Activated T-helper 1 cell treated with anti-CD3 and anti-CD28 coated beads, Interleukin-12 subunit alpha, Interleukin-12 subunit beta, Interleukin-2, Interleukin-4 antibody, amounts not matched to agents 30 ng/mL and 10 ng/mL and 1 ng/mL, durations not matched to agents 14 hours and 24 hours and 36 hours (primary cell): ENCODE measurements around the gene NPAS3. TPM values are rescaled to one million over a fixed set of nuclear protein-coding genes. Genes with fewer than 3 reads are reported as not detected.

ENCODE experiments used
- DNase-seq: peaks from one replicate; pipeline ENCODE4 v3.0.0; 2021; ENCODE audit warnings: low spot score
- H3K27ac Mint-ChIP-seq: one replicate; pipeline ENCODE4 v1.8.0; 2021; ENCODE audit warnings: mild to moderate bottlenecking, mixed read lengths
- H3K27me3 Mint-ChIP-seq: one replicate; pipeline ENCODE4 v1.8.0; 2022; ENCODE audit warnings: mild to moderate bottlenecking, moderate library complexity, mixed read lengths; ENCODE audit not compliant: insufficient read depth
- H3K36me3 Mint-ChIP-seq: one replicate; pipeline ENCODE4 v1.8.0; 2021; ENCODE audit warnings: low read depth, mixed read lengths
- H3K4me1 Mint-ChIP-seq: one replicate; pipeline ENCODE4 v1.8.0; 2021; ENCODE audit warnings: low read depth, mixed read lengths
- H3K4me3 Mint-ChIP-seq: one replicate; pipeline ENCODE4 v1.8.0; 2021; ENCODE audit warnings: mild to moderate bottlenecking, moderate library complexity, mixed read lengths
- H3K9me3 Mint-ChIP-seq: one replicate; pipeline ENCODE4 v1.8.0; 2021; ENCODE audit warnings: mixed read lengths
- intact Hi-C: fragments of 100-400 bp; cut with micrococcal nuclease; formaldehyde crosslinking; loops from one replicate; pipeline ENCODE4 v1.15.1; 2024
- total RNA-seq: library from RNA; stranded (reverse); gene quantifications from 2 replicates; pipeline ENCODE4 v1.2.3, GENCODE V29; 2022

The NPAS3 gene
- total RNA-seq, 1 donor from 2014 or later, result not detected

DNA sequence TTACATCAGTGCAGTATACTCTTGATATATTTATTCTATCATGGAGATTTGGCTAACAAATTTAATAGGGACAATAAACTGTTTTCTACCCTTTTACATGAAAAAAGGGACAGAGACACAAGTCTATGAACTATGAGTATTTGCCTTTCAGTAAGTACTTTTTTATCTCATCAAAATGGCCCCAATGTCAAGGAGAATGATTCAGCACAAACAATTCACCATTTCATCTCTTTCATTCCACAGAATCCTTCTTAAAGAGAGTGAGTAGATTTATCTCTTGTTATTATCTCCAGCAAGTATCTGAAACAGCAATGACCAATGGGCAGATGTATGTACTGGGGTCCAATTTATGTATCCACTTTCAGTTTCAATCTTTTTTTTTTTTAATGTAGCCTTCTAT is 447.5 kb downstream of the NPAS3 start:
- H3K9me3 Mint-ChIP-seq, result no peaks in the 10 kb centered on the region

GRCh38 chr14:33386781-33387180 is 448.1 kb downstream of the NPAS3 start:
- Mint-ChIP-seq H3K27ac (no peak overlapping the region), H3K36me3 (no peaks in the 10 kb centered on the region), H3K4me1 (no peaks in the 10 kb centered on the region), H3K9me3 (no peaks in the 10 kb centered on the region), H3K4me3 (no peak overlapping the region), H3K27me3 (no peaks in the 10 kb centered on the region)
- no peak for DNase-seq
- intact Hi-C loops, result no loop called here

More for the DNA sequence above, 447.5 kb downstream of the NPAS3 start:
- H3K36me3 Mint-ChIP-seq, result no peaks in the 10 kb centered on the region
- H3K27ac Mint-ChIP-seq, result no peak overlapping the region
- no peak for DNase-seq
- no peaks in the 10 kb centered on the region for H3K27me3 Mint-ChIP-seq
- H3K4me3 Mint-ChIP-seq, result no peak overlapping the region
- H3K4me1 Mint-ChIP-seq, result no peaks in the 10 kb centered on the region
- intact Hi-C loops, result no loop called here

DNA sequence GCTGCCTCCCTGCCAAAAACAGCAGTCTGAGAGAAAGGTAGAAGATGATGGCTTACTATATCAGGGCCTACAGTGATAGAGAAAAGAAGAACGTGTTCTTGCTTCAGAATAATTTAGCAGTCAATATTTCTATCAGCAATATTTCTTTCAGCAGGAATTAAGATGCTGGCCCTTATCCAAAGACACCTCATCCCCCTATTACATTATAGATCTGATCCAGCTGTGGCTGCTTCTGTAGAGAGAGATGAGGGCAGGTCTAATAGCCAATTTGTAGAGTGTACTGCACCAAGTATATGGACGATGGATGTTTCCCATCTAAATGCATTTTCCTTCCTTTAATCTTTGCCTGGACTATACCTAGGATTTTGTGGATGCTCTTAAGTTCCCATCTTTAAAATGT is 451.7 kb downstream of the NPAS3 start:
- H3K27me3 Mint-ChIP-seq, result no peaks in the 10 kb centered on the region
- no peaks in the 10 kb centered on the region for H3K9me3 Mint-ChIP-seq
- H3K36me3 Mint-ChIP-seq, result no peaks in the 10 kb centered on the region
- no peak overlapping the region for H3K27ac Mint-ChIP-seq
- intact Hi-C loops, result no loop called here
- no peak overlapping the region for H3K4me3 Mint-ChIP-seq
- no peaks in the 10 kb centered on the region for H3K4me1 Mint-ChIP-seq
- DNase-seq, result no peak

GRCh38 chr14:33393231-33393894 is 454.7 kb downstream of the NPAS3 start:
- intact Hi-C loops, result no loop called here
- H3K4me3 Mint-ChIP-seq, result no peak overlapping the region
- no peaks in the 10 kb centered on the region for H3K9me3 Mint-ChIP-seq
- no peaks in the 10 kb centered on the region for H3K36me3 Mint-ChIP-seq
- no peak for DNase-seq
- H3K27me3 Mint-ChIP-seq, result peaks cover 2% of the 10 kb centered on the region
- H3K4me1 Mint-ChIP-seq, result no peaks in the 10 kb centered on the region
- no peak overlapping the region for H3K27ac Mint-ChIP-seq

- intact Hi-C loops, result no loop called here
- DNase-seq, result no peak
- Mint-ChIP-seq H3K36me3 (no peaks in the 10 kb centered on the region), H3K4me1 (no peaks in the 10 kb centered on the region), H3K27me3 (peaks cover 2% of the 10 kb centered on the region), H3K27ac (no peak overlapping the region), H3K9me3 (no peaks in the 10 kb centered on the region), H3K4me3 (no peak overlapping the region)
Measured at GRCh38 chr14:33393895-33394368, 455.3 kb downstream of the NPAS3 start.

- H3K4me1 Mint-ChIP-seq, result no peaks in the 10 kb centered on the region
- H3K27me3 Mint-ChIP-seq, result peaks cover 2% of the 10 kb centered on the region
- no peak overlapping the region for H3K27ac Mint-ChIP-seq
- intact Hi-C loops, result no loop called here
- no peaks in the 10 kb centered on the region for H3K36me3 Mint-ChIP-seq
- H3K9me3 Mint-ChIP-seq, result no peaks in the 10 kb centered on the region
- no peak overlapping the region for H3K4me3 Mint-ChIP-seq
- no peak for DNase-seq
Measured at GRCh38 chr14:33401311-33401710, 462.6 kb downstream of the NPAS3 start.

DNA sequence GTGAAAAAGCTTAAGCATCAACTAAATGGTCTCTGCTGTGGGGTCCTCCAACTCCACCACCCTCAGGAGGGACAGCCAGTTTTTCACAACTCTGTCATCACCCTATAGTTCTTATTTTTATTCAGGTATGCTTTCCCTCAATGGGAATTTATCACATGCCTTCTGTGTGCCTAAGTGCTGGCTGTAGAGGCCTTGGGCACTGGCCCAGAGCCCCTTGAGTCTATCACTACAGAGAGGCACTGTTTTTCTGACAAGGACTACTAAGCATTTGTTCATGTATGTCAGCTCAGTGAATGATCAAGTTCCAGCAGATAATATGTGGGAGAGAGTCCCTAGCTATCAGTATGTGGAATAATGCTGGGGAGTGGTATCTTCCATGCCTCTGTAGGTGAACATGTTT is 463.9 kb downstream of the NPAS3 start:
- Mint-ChIP-seq H3K4me3 (no peak overlapping the region), H3K27ac (no peak overlapping the region), H3K9me3 (no peaks in the 10 kb centered on the region), H3K4me1 (no peaks in the 10 kb centered on the region), H3K36me3 (no peaks in the 10 kb centered on the region), H3K27me3 (peaks cover under 1% of the 10 kb centered on the region)
- DNase-seq, result no peak
- intact Hi-C loops, result no loop called here

DNA sequence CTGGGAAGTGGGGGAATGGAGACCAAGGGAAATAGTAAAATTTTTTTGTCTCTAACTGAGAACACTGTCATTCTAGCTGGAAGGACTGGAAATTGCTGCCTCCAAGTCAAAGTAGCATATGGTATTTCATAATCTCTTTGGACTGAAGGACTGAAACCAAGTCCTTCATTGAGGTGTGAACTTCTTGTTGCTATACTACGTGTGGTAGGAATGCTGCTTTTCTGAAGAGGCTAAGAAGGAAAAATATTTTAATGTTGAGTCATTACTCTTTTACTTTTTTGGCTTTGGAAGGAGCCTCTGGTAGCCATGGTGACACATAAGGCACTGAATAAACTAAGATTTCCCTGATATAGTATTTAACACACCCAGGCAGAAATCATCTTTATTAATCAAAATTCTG is 465.4 kb downstream of the NPAS3 start:
- H3K27ac Mint-ChIP-seq, result no peak overlapping the region
- H3K27me3 Mint-ChIP-seq, result no peaks in the 10 kb centered on the region
- H3K36me3 Mint-ChIP-seq, result no peaks in the 10 kb centered on the region
- no peaks in the 10 kb centered on the region for H3K4me1 Mint-ChIP-seq
- H3K4me3 Mint-ChIP-seq, result no peak overlapping the region
- intact Hi-C loops, result no loop called here
- no peak for DNase-seq
- H3K9me3 Mint-ChIP-seq, result no peaks in the 10 kb centered on the region

GRCh38 chr14:33404964-33405574 is 466.4 kb downstream of the NPAS3 start:
- no peak for DNase-seq
- no peaks in the 10 kb centered on the region for H3K27me3 Mint-ChIP-seq
- intact Hi-C loops, result no loop called here
- H3K4me1 Mint-ChIP-seq, result no peaks in the 10 kb centered on the region
- H3K36me3 Mint-ChIP-seq, result no peaks in the 10 kb centered on the region
- H3K9me3 Mint-ChIP-seq, result no peaks in the 10 kb centered on the region
- no peak overlapping the region for H3K4me3 Mint-ChIP-seq
- no peak overlapping the region for H3K27ac Mint-ChIP-seq

DNA sequence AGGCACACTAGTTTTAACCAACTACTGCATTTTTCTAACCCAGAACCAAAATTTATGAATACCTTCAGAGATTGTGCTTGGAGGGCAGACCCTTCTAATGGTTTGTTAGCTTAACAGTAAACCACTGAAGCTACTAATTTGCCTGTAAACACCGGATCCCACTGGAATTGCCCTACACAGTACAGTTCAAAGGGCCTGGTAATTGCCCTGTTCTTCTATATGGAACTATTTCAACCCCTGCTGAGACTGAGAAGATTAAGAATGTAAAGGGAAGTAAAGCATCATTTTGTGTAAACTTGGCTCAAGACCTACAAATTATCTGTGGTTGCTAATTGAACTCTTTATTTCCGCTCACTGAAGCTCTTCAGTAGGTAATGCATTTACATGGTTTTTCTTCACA is 468.1 kb downstream of the NPAS3 start:
- no peaks in the 10 kb centered on the region for H3K9me3 Mint-ChIP-seq
- no peak overlapping the region for H3K4me3 Mint-ChIP-seq
- intact Hi-C loops, result no loop called here
- H3K27me3 Mint-ChIP-seq, result no peaks in the 10 kb centered on the region
- no peaks in the 10 kb centered on the region for H3K4me1 Mint-ChIP-seq
- no peaks in the 10 kb centered on the region for H3K36me3 Mint-ChIP-seq
- DNase-seq, result no peak
- H3K27ac Mint-ChIP-seq, result no peak overlapping the region

DNA sequence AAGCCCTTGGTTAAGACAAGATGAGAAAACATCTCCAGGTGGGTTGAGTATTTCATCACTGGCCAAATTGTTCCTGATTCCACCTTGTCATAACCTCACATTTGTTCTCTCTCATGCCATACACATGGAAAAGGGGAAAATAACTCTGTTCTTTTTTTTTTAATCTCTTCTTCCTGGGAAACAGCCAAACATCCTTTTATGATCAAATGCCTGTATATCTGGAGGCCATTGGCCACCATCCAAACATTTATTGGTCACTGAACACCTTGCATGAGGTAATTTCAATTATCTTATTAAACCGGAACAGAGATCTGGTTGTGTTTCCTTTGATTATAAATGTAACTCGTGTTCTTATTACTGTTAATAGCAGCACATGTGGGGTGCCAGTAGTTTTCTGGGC is 469.6 kb downstream of the NPAS3 start:
- no peak overlapping the region for H3K4me3 Mint-ChIP-seq
- intact Hi-C loops, result no loop called here
- DNase-seq, result no peak
- no peaks in the 10 kb centered on the region for H3K27me3 Mint-ChIP-seq
- no peaks in the 10 kb centered on the region for H3K4me1 Mint-ChIP-seq
- H3K36me3 Mint-ChIP-seq, result no peaks in the 10 kb centered on the region
- no peak overlapping the region for H3K27ac Mint-ChIP-seq
- no peaks in the 10 kb centered on the region for H3K9me3 Mint-ChIP-seq

DNA sequence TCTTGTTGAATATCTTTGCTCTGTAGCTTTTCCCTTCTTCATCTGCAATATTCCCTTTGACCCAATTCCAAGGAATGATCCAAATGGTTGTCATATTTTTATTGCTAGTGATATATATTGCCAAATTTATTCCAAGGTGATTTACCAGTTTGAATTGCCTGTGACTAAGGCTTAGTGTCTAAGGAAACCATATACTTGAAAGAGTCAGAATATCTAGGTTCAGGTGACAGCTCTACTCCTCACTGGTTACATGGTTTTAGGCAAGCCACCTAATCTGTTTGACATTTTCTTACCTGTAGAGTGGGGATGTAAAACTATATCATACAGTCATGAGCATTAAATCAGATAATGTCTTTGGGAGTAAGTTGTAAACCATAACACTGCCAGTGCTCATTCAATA is 473.8 kb downstream of the NPAS3 start:
- intact Hi-C loops, result no loop called here
- Mint-ChIP-seq H3K36me3 (no peaks in the 10 kb centered on the region), H3K4me1 (no peaks in the 10 kb centered on the region), H3K4me3 (no peak overlapping the region), H3K9me3 (no peaks in the 10 kb centered on the region), H3K27me3 (no peaks in the 10 kb centered on the region), H3K27ac (no peak overlapping the region)
- no peak for DNase-seq

- intact Hi-C loops, result no loop called here
- no peak for DNase-seq
- Mint-ChIP-seq H3K27ac (no peak overlapping the region), H3K4me3 (no peak overlapping the region), H3K27me3 (no peaks in the 10 kb centered on the region), H3K4me1 (no peaks in the 10 kb centered on the region), H3K36me3 (no peaks in the 10 kb centered on the region), H3K9me3 (no peaks in the 10 kb centered on the region)
Measured at GRCh38 chr14:33413381-33413780, 474.7 kb downstream of the NPAS3 start.

DNA sequence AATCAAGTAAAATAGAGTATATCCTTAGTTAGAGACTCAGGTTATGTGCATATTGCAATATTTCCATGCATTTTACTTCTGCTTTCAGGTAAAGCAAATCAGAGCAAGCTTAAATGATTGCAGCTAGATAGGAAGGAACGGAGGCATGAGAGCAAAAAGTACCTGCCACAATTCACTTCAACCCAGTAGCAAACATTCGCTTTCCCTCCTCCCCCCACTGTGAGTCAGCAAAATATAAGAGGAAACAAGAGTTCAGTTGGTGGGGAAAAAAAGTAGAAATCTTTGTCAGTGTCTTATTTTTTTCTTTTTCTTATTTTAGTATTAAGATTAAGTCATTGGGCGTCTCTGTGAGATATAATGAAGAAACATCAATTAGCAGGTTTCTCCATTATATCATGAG is 475.4 kb downstream of the NPAS3 start:
- Mint-ChIP-seq H3K36me3 (no peaks in the 10 kb centered on the region), H3K9me3 (no peaks in the 10 kb centered on the region), H3K27ac (no peak overlapping the region), H3K4me1 (no peaks in the 10 kb centered on the region), H3K4me3 (no peak overlapping the region), H3K27me3 (no peaks in the 10 kb centered on the region)
- DNase-seq, result no peak
- intact Hi-C loops, result no loop called here
